Smooth muscle cell (in vitro differentiated cells): ENCODE data around the gene CAPN8. TPM values are rescaled to one million over a fixed set of nuclear protein-coding genes. Genes with fewer than 3 reads are reported as not detected.

Source experiments
- DNase-seq: peaks from one replicate; lab custom pipeline; 2025; ENCODE audit not compliant: unreplicated experiment; lab: John Stamatoyannopoulos, UW
- H2AFZ ChIP-seq: fragments of 200-600 bp; sonication (generic); 2 replicates; pipeline ENCODE4 v1.6.0; 2016; ENCODE audit warnings: antibody characterized with exemption, low read depth, mild to moderate bottlenecking
- H3F3A ChIP-seq: fragments of 200-600 bp; sonication (generic); 2 replicates; pipeline ENCODE4 v1.6.0; 2017; ENCODE audit warnings: antibody characterized with exemption, low read depth
- H3K27ac ChIP-seq: fragments of 200-600 bp; sonication (generic); 2 replicates; pipeline ENCODE4 v1.5.1; 2016; ENCODE audit warnings: low read depth, mild to moderate bottlenecking
- H3K27me3 ChIP-seq: fragments of 200-600 bp; sonication (generic); 2 replicates; pipeline ENCODE4 v1.6.1; 2016; ENCODE audit warnings: low read depth, mild to moderate bottlenecking
- H3K36me3 ChIP-seq: fragments of 200-600 bp; sonication (generic); 2 replicates; pipeline ENCODE4 v1.5.1; 2016; ENCODE audit warnings: low read depth
- H3K4me1 ChIP-seq: fragments of 200-600 bp; sonication (generic); 2 replicates; pipeline ENCODE4 v1.5.1; 2016; ENCODE audit warnings: low read depth
- H3K4me2 ChIP-seq: fragments of 200-600 bp; sonication (generic); 2 replicates; pipeline ENCODE4 v1.6.0; 2016; ENCODE audit warnings: mild to moderate bottlenecking
- H3K4me3 ChIP-seq: fragments of 200-600 bp; sonication (generic); 2 replicates; pipeline ENCODE4 v1.5.1; 2016; ENCODE audit warnings: mild to moderate bottlenecking
- H3K79me2 ChIP-seq: fragments of 200-600 bp; sonication (generic); 2 replicates; pipeline ENCODE4 v1.6.0; 2016; ENCODE audit warnings: low read depth, mild to moderate bottlenecking
- H3K9ac ChIP-seq: fragments of 200-600 bp; sonication (generic); 2 replicates; pipeline ENCODE4 v1.6.0; 2016; ENCODE audit warnings: low read depth
- H3K9me3 ChIP-seq: fragments of 200-600 bp; sonication (generic); replicated peaks from 2 replicates; pipeline ENCODE4 v1.5.1; 2016; ENCODE audit warnings: low read depth
- H4K20me1 ChIP-seq: fragments of 200-600 bp; sonication (generic); 2 replicates; pipeline ENCODE4 v1.6.0; 2016; ENCODE audit warnings: low read depth
- CTCF ChIP-seq: fragments of 200-600 bp; sonication (generic); IDR thresholded peaks from 2 replicates; pipeline ENCODE4 v1.5.1; 2017; ENCODE audit warnings: borderline replicate concordance, mild to moderate bottlenecking, antibody characterized with exemption; ENCODE audit not compliant: insufficient read depth, poor library complexity, severe bottlenecking
- WGBS: methylation state at CpG from one replicate; pipeline ENCODE4 v1.1.7; 2016; ENCODE audit warnings: low lambda C conversion rate; 5-methylcytosine and 5-hydroxymethylcytosine counted together
- polyA plus RNA-seq: library from polyadenylated mRNA; unstranded; fragments of >200 nt; fragmentation: Nextera tagmentation; extraction: Ambion mirVana; gene quantifications from 2 replicates; pipeline ENCODE4 v1.2.1, GENCODE V29; 2016
- total RNA-seq: library from RNA; depleted of rRNA; stranded (reverse); fragments of >200 nt; gene quantifications from 2 replicates; pipeline ENCODE4 v1.2.3, GENCODE V29; 2014

The CAPN8 gene
- total and polyA plus RNA-seq, 2 experiments from 2014 or later = not detected

DNA sequence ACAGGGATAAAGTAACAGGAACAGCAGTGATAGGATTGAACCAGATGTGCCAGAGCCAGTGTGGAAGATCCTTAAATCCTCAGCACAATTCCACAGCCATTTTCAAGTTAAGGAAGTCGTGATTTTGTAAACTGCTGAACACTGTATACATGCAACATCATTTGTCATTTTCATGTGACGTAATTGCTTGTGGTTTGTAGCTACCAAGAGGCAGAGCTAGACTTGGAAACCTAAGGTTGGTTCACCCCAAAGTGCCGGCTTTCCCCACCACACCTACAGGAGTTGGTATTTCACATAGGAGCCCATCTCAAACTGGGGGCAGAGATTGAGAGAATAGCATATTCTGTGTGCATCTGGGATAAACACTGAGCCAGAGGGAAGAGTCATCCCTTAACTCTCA is 113.9 kb downstream of the CAPN8 start:
- Histone ChIP-seq H3K4me2 (no peak overlapping the region), H4K20me1 (no peaks in the 10 kb centered on the region), H3K4me3 (no peak overlapping the region), H3K36me3 (no peaks in the 10 kb centered on the region), H3K9ac (no peak overlapping the region), H2AFZ (peak overlapping the region; percentile 28), H3K79me2 (no peaks in the 10 kb centered on the region), H3K27me3 (no peaks in the 10 kb centered on the region), H3K4me1 (no peaks in the 10 kb centered on the region), H3K27ac (no peak overlapping the region), H3F3A (no peaks in the 10 kb centered on the region), H3K9me3 (no peaks in the 10 kb centered on the region)
- WGBS = 59% methylated on average over 3 of the region's 3 CpGs
- no peak for TF ChIP-seq CTCF
- no peak for DNase-seq

DNA sequence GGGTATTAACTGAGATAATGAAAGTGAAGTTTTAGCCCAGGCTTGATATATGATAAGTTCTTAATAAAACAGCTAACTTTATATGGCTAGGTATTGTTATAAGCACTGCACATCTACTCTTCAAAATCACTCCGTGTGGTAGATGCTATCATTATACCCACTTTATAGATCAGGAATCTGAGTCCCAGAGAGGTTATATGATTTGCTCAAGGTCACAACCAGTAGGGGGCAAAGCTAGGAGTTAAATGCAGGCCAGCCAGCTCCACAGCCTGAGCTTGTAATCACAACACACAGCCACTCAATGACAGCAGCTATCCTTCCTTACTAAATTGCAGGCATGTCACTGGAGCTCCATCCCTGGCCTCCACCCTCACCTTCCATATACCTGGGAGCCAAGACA is 115.8 kb downstream of the CAPN8 start:
- Histone ChIP-seq H2AFZ (no peak overlapping the region), H3K4me2 (no peak overlapping the region), H3K36me3 (no peaks in the 10 kb centered on the region), H3K79me2 (no peaks in the 10 kb centered on the region), H3K9me3 (no peaks in the 10 kb centered on the region), H3F3A (no peaks in the 10 kb centered on the region), H3K4me1 (no peaks in the 10 kb centered on the region), H4K20me1 (no peaks in the 10 kb centered on the region), H3K27ac (no peak overlapping the region), H3K9ac (no peak overlapping the region), H3K27me3 (peaks cover 4% of the 10 kb centered on the region), H3K4me3 (no peak overlapping the region)
- DNase-seq = no peak
- 83% methylated on average over 1 of the region's 1 CpG for WGBS
- no peak for TF ChIP-seq CTCF

GRCh38 chr1:223547316-223548114 is 118.0 kb downstream of the CAPN8 start:
- no peaks in the 10 kb centered on the region for H3K79me2 ChIP-seq
- H3K4me2 ChIP-seq = no peak overlapping the region
- DNase-seq = no peak
- H2AFZ ChIP-seq = no peak overlapping the region
- H3K36me3 ChIP-seq = no peaks in the 10 kb centered on the region
- H3K9me3 ChIP-seq = no peaks in the 10 kb centered on the region
- no peak for TF ChIP-seq CTCF
- no peak overlapping the region for H3K27ac ChIP-seq
- 87% methylated on average over 7 of the region's 7 CpGs for WGBS
- peaks cover 4% of the 10 kb centered on the region for H3K27me3 ChIP-seq
- no peaks in the 10 kb centered on the region for H3F3A ChIP-seq
- H4K20me1 ChIP-seq = no peaks in the 10 kb centered on the region
- no peak overlapping the region for H3K9ac ChIP-seq
- no peaks in the 10 kb centered on the region for H3K4me1 ChIP-seq
- no peak overlapping the region for H3K4me3 ChIP-seq

- Histone ChIP-seq H3K4me1 (no peaks in the 10 kb centered on the region), H2AFZ (no peak overlapping the region), H3K9ac (no peak overlapping the region), H3K27me3 (peaks cover 7% of the 10 kb centered on the region), H4K20me1 (no peaks in the 10 kb centered on the region), H3K4me2 (no peak overlapping the region), H3K79me2 (no peaks in the 10 kb centered on the region), H3K4me3 (no peak overlapping the region), H3K9me3 (no peaks in the 10 kb centered on the region), H3K27ac (no peak overlapping the region), H3F3A (no peaks in the 10 kb centered on the region), H3K36me3 (no peaks in the 10 kb centered on the region)
- TF ChIP-seq CTCF = no peak
- 83% methylated on average over 4 of the region's 4 CpGs for WGBS
- no peak for DNase-seq
Observed at GRCh38 chr1:223545343-223545742, 120.2 kb downstream of the CAPN8 start.
